Neural cell (in vitro differentiated cells): ENCODE measurements around the gene KBTBD8. TPM values are rescaled to one million over a fixed set of nuclear protein-coding genes. Genes with fewer than 3 reads are reported as not detected.

Experiments used
- H2AFZ ChIP-seq: fragments of 200-600, 300-800 bp; sonication (generic), shearing (Covaris generic); 2 replicates; pipeline ENCODE4 v1.6.0; 2014; ENCODE audit warnings: low read depth, mild to moderate bottlenecking, antibody characterized with exemption, low read length, moderate library complexity
- H3F3A ChIP-seq: fragments of 200-600 bp; shearing (Covaris generic); 2 replicates; pipeline ENCODE4 v1.6.1; 2016; ENCODE audit warnings: mild to moderate bottlenecking, moderate library complexity, mixed read lengths, antibody characterized with exemption, low read length; ENCODE audit not compliant: insufficient read depth, poor library complexity, severe bottlenecking
- H3K27ac ChIP-seq: fragments of 200-600, 300-800 bp; sonication (generic), shearing (Covaris generic); 2 replicates; pipeline ENCODE4 v1.5.1; 2014; ENCODE audit warnings: mild to moderate bottlenecking, low read length, moderate library complexity
- H3K27me3 ChIP-seq: fragments of 300-800, 200-600 bp; sonication (generic), shearing (Covaris generic); 2 replicates; pipeline ENCODE4 v1.6.0; 2014; ENCODE audit warnings: mild to moderate bottlenecking, low read depth, low read length, moderate library complexity; ENCODE audit not compliant: insufficient read depth
- H3K36me3 ChIP-seq: fragments of 300-800, 200-600 bp; sonication (generic), shearing (Covaris generic); 2 replicates; pipeline ENCODE4 v1.5.1; 2014; ENCODE audit warnings: mild to moderate bottlenecking, antibody characterized with exemption, low read length, moderate library complexity; ENCODE audit not compliant: insufficient read depth
- H3K4me2 ChIP-seq: fragments of 300-800, 200-600 bp; sonication (generic), shearing (Covaris generic); 2 replicates; pipeline ENCODE4 v1.6.0; 2014; ENCODE audit warnings: mild to moderate bottlenecking, low read length
- H3K4me3 ChIP-seq: fragments of 300-800, 200-600 bp; sonication (generic), shearing (Covaris generic); 2 replicates; pipeline ENCODE4 v1.5.1; 2014; ENCODE audit warnings: mild to moderate bottlenecking, low read length, moderate library complexity
- H3K79me2 ChIP-seq: fragments of 200-600 bp; shearing (Covaris generic); replicated peaks from 2 replicates; pipeline ENCODE4 v1.6.0; 2014; ENCODE audit warnings: mild to moderate bottlenecking, low read length, moderate library complexity; ENCODE audit not compliant: insufficient read depth
- H3K9ac ChIP-seq: fragments of 300-800, 200-600 bp; sonication (generic), shearing (Covaris generic); 2 replicates; pipeline ENCODE4 v1.6.1; 2016; ENCODE audit warnings: mild to moderate bottlenecking, low read length, mixed read lengths
- H3K9me2 ChIP-seq: fragments of 200-600 bp; shearing (Covaris generic); 2 replicates; pipeline ENCODE4 v1.6.1; 2016; ENCODE audit warnings: mild to moderate bottlenecking, low read length, mixed read lengths; ENCODE audit not compliant: insufficient read depth
- H3K9me3 ChIP-seq: fragments of 200-600, 300-800 bp; sonication (generic), shearing (Covaris generic); 2 replicates; pipeline ENCODE4 v1.6.1; 2016; ENCODE audit warnings: mild to moderate bottlenecking, mixed run types, low read length, moderate library complexity, mixed read lengths
- H4K20me1 ChIP-seq: fragments of 200-600 bp; shearing (Covaris generic); 2 replicates; pipeline ENCODE4 v1.6.1; 2016; ENCODE audit warnings: mild to moderate bottlenecking, mixed run types; ENCODE audit not compliant: insufficient read depth
- EP300 ChIP-seq: fragments of 450-650 bp; conservative IDR thresholded peaks from 2 replicates; pipeline ENCODE4 v1.6.1; 2014; ENCODE audit warnings: antibody characterized with exemption, mild to moderate bottlenecking, moderate library complexity; ENCODE audit not compliant: poor library complexity, severe bottlenecking
- EZH2 ChIP-seq: fragments of 200-600, 300-800 bp; shearing (Covaris generic), sonication (generic); IDR thresholded peaks from 2 replicates; pipeline ENCODE4 v1.6.1; 2014; ENCODE audit warnings: antibody characterized with exemption, low read length, borderline replicate concordance, mild to moderate bottlenecking; ENCODE audit not compliant: insufficient read depth, poor library complexity, severe bottlenecking
- MXI1 ChIP-seq: fragments of 450-650 bp; conservative IDR thresholded peaks from 2 replicates; pipeline ENCODE4 v1.6.1; 2014; ENCODE audit warnings: antibody characterized with exemption, mild to moderate bottlenecking; ENCODE audit not compliant: poor library complexity, severe bottlenecking
- POLR2AphosphoS5 ChIP-seq: IDR thresholded peaks from 2 replicates; pipeline ENCODE4 v1.6.1; 2012
- RAD21 ChIP-seq: fragments of 450-650 bp; conservative IDR thresholded peaks from 2 replicates; pipeline ENCODE4 v1.6.1; 2014; ENCODE audit warnings: antibody characterized with exemption, mild to moderate bottlenecking, moderate library complexity
- SMC3 ChIP-seq: fragments of 450-650 bp; conservative IDR thresholded peaks from 2 replicates; pipeline ENCODE4 v1.6.1; 2014; ENCODE audit warnings: antibody characterized with exemption, mild to moderate bottlenecking, moderate library complexity; ENCODE audit not compliant: poor library complexity
- TAF1 ChIP-seq: IDR thresholded peaks from 2 replicates; pipeline ENCODE4 v1.6.1; 2012; ENCODE audit warnings: low read depth
- polyA plus RNA-seq: library from polyadenylated mRNA; depleted of rRNA; stranded (reverse); fragments of >200 nt; gene quantifications from 2 replicates; pipeline ENCODE4 v1.2.3, GENCODE V29; 2014
- TF ChIP-seq, protein P1 (sequence below): IDR thresholded peaks from 2 replicates; pipeline ENCODE4 v1.6.1; 2012; ENCODE audit warnings: borderline replicate concordance
- TF ChIP-seq, protein P2 (sequence below): fragments of 450-650 bp; IDR thresholded peaks from 2 replicates; pipeline ENCODE4 v1.5.1; 2014; ENCODE audit warnings: antibody characterized with exemption, mild to moderate bottlenecking, moderate library complexity; ENCODE audit not compliant: poor library complexity, severe bottlenecking

The KBTBD8 gene
- polyA plus RNA-seq, 1 donor from 2014 or later, result 4.7 TPM

- Histone ChIP-seq H3K27me3 (no peaks in the 10 kb centered on the region), H3K4me3 (no peak overlapping the region), H2AFZ (no peak overlapping the region), H3K9ac (no peak overlapping the region), H3K27ac (no peak overlapping the region), H3K79me2 (no peaks in the 10 kb centered on the region), H3K4me2 (no peak overlapping the region), H3F3A (no peaks in the 10 kb centered on the region), H3K36me3 (no peaks in the 10 kb centered on the region), H3K9me2 (no peaks in the 10 kb centered on the region), H4K20me1 (no peaks in the 10 kb centered on the region), H3K9me3 (no peaks in the 10 kb centered on the region)
- no peak for TF ChIP-seq SMC3
- TF ChIP-seq, protein P1, sequence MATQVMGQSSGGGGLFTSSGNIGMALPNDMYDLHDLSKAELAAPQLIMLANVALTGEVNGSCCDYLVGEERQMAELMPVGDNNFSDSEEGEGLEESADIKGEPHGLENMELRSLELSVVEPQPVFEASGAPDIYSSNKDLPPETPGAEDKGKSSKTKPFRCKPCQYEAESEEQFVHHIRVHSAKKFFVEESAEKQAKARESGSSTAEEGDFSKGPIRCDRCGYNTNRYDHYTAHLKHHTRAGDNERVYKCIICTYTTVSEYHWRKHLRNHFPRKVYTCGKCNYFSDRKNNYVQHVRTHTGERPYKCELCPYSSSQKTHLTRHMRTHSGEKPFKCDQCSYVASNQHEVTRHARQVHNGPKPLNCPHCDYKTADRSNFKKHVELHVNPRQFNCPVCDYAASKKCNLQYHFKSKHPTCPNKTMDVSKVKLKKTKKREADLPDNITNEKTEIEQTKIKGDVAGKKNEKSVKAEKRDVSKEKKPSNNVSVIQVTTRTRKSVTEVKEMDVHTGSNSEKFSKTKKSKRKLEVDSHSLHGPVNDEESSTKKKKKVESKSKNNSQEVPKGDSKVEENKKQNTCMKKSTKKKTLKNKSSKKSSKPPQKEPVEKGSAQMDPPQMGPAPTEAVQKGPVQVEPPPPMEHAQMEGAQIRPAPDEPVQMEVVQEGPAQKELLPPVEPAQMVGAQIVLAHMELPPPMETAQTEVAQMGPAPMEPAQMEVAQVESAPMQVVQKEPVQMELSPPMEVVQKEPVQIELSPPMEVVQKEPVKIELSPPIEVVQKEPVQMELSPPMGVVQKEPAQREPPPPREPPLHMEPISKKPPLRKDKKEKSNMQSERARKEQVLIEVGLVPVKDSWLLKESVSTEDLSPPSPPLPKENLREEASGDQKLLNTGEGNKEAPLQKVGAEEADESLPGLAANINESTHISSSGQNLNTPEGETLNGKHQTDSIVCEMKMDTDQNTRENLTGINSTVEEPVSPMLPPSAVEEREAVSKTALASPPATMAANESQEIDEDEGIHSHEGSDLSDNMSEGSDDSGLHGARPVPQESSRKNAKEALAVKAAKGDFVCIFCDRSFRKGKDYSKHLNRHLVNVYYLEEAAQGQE, result no peak
- TF ChIP-seq RAD21, result no peak
- no peak for TF ChIP-seq EZH2
- TF ChIP-seq POLR2AphosphoS5, result no peak
- TF ChIP-seq, protein P2, sequence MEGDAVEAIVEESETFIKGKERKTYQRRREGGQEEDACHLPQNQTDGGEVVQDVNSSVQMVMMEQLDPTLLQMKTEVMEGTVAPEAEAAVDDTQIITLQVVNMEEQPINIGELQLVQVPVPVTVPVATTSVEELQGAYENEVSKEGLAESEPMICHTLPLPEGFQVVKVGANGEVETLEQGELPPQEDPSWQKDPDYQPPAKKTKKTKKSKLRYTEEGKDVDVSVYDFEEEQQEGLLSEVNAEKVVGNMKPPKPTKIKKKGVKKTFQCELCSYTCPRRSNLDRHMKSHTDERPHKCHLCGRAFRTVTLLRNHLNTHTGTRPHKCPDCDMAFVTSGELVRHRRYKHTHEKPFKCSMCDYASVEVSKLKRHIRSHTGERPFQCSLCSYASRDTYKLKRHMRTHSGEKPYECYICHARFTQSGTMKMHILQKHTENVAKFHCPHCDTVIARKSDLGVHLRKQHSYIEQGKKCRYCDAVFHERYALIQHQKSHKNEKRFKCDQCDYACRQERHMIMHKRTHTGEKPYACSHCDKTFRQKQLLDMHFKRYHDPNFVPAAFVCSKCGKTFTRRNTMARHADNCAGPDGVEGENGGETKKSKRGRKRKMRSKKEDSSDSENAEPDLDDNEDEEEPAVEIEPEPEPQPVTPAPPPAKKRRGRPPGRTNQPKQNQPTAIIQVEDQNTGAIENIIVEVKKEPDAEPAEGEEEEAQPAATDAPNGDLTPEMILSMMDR, result no peak
- no peak for TF ChIP-seq MXI1
- no peak for TF ChIP-seq EP300
- TF ChIP-seq TAF1, result no peak
These were observed 61.3 kb downstream of the KBTBD8 start for GRCh38 chr3:67059443-67059842.
